SK-N-SH (cell line): ENCODE results near the gene HDHD2. TPM values are rescaled to one million over a fixed set of nuclear protein-coding genes. Genes with fewer than 3 reads are reported as not detected.

Experiments used
- CTCF ChIA-PET: fragments of 300-600, 350-600 bp; formaldehyde crosslinking; extraction: SDS; loops from one replicate; lab custom pipeline; 2021; lab: Yijun Ruan, JAX
- POLR2A ChIA-PET: fragments of 350-600 bp; sonication (Branson Sonifier 250); formaldehyde crosslinking; extraction: SDS; loops from one replicate; lab custom pipeline; 2020; ENCODE audit warnings: antibody characterized with exemption, inconsistent platforms; lab: Yijun Ruan, JAX
- DNase-seq: peaks from one replicate; pipeline ENCODE4 v3.0.0; 2012
- H2AFZ ChIP-seq: fragments of 200-600 bp; sonication (generic); 2 replicates; pipeline ENCODE4 v1.8.1; 2016; ENCODE audit warnings: antibody characterized with exemption, mild to moderate bottlenecking, low read depth
- H3F3A ChIP-seq: fragments of 200-600 bp; sonication (generic); replicated peaks from 2 replicates; pipeline ENCODE3; 2016; ENCODE audit warnings: antibody characterized with exemption, mild to moderate bottlenecking; ENCODE audit not compliant: insufficient read depth
- H3K27ac ChIP-seq, 2 experiments: fragments of 200-500 bp in 1 of 2; fragments of 200-600 bp in 1 of 2; sonication (Bioruptor generic) in 1 of 2; sonication (generic), shearing (Covaris generic) in 1 of 2; 2 replicates each; pipeline versions ENCODE4 v1.5.1 to v1.6.1; 2014 to 2016; ENCODE audit warnings: low read depth in 2 of 2, inconsistent platforms in 1 of 2, low read length in 1 of 2, mild to moderate bottlenecking in 1 of 2, mixed read lengths in 1 of 2
- H3K27me3 ChIP-seq: fragments of 200-600 bp; sonication (generic), shearing (Covaris generic); 2 replicates; pipeline ENCODE4 v1.6.1; 2016; ENCODE audit warnings: mixed run types; ENCODE audit not compliant: insufficient read depth
- H3K36me3 ChIP-seq, 2 experiments: fragments of 200-500 bp in 1 of 2; fragments of 200-600 bp in 1 of 2; sonication (Bioruptor generic) in 1 of 2; sonication (generic) in 1 of 2; replicated peaks in 1 of 2; 2 replicates each; pipeline versions ENCODE3 to v1.5.1; 2014 to 2016; ENCODE audit warnings: low read length in 1 of 2, mild to moderate bottlenecking in 1 of 2; ENCODE audit not compliant: insufficient read depth in 2 of 2, control insufficient read depth in 1 of 2
- H3K4me1 ChIP-seq, 2 experiments: fragments of 200-500 bp in 1 of 2; fragments of 200-600 bp in 1 of 2; sonication (Bioruptor generic) in 1 of 2; sonication (generic), shearing (Covaris generic) in 1 of 2; 2 replicates each; pipeline versions ENCODE4 v1.5.1 to v1.6.1; 2014 to 2016; ENCODE audit warnings: low read depth in 1 of 2, low read length in 1 of 2, mixed run types in 1 of 2; ENCODE audit not compliant: insufficient read depth in 2 of 2, control insufficient read depth in 1 of 2
- H3K4me2 ChIP-seq: fragments of 200-600 bp; sonication (generic), shearing (Covaris generic); 2 replicates; pipeline ENCODE4 v1.6.1; 2017; ENCODE audit warnings: mixed run types
- H3K4me3 ChIP-seq, 2 experiments: fragments of 200-500 bp in 1 of 2; fragments of 200-600 bp in 1 of 2; sonication (Bioruptor generic) in 1 of 2; sonication (generic), shearing (Covaris generic) in 1 of 2; 2 replicates each; pipeline versions ENCODE4 v1.5.1 to v1.8.1; 2014 to 2016; ENCODE audit warnings: low read depth in 2 of 2, inconsistent platforms in 1 of 2, low read length in 1 of 2, mild to moderate bottlenecking in 1 of 2, mixed read lengths in 1 of 2, moderate library complexity in 1 of 2
- H3K79me2 ChIP-seq: fragments of 200-600 bp; sonication (generic); 2 replicates; pipeline ENCODE4 v1.8.1; 2017; ENCODE audit warnings: mild to moderate bottlenecking; ENCODE audit not compliant: insufficient read depth
- H3K9ac ChIP-seq: fragments of 200-600 bp; sonication (generic); 2 replicates; pipeline ENCODE4 v1.6.1; 2017; ENCODE audit warnings: mixed run types
- H3K9me2 ChIP-seq: fragments of 200-600 bp; sonication (generic); 2 replicates; pipeline ENCODE4 v1.6.1; 2017; ENCODE audit warnings: mixed run types
- H3K9me3 ChIP-seq: fragments of 200-600 bp; sonication (generic); 2 replicates; pipeline ENCODE4 v1.6.1; 2017; ENCODE audit warnings: mixed run types, mild to moderate bottlenecking, moderate library complexity
- H4K20me1 ChIP-seq: fragments of 200-600 bp; sonication (generic); 2 replicates; pipeline ENCODE4 v1.6.1; 2017; ENCODE audit warnings: mild to moderate bottlenecking, mixed run types; ENCODE audit not compliant: insufficient read depth
- ELF1 ChIP-seq: IDR thresholded peaks from 2 replicates; pipeline ENCODE4 v1.4.0; 2012
- EP300 ChIP-seq, 2 experiments: IDR thresholded peaks; 2 replicates each; pipeline versions ENCODE4 v1.4.0 to v1.6.1; 2012; ENCODE audit warnings: borderline replicate concordance in 1 of 2, low read depth in 1 of 2, low read length in 1 of 2
- FOSL2 ChIP-seq: IDR thresholded peaks from 2 replicates; pipeline ENCODE4 v1.4.0; 2012; ENCODE audit warnings: low read depth, mild to moderate bottlenecking, moderate library complexity, borderline replicate concordance
- GATA2 ChIP-seq: sonication (generic); formaldehyde crosslinking; IDR thresholded peaks from 2 replicates; pipeline ENCODE4 v1.5.0; 2020; ENCODE audit warnings: mild to moderate bottlenecking, missing genetic modification reagents
- JUND ChIP-seq: IDR thresholded peaks from 2 replicates; pipeline ENCODE4 v1.4.0; 2012
- MAX ChIP-seq: IDR thresholded peaks from 2 replicates; pipeline ENCODE4 v1.4.0; 2012; ENCODE audit warnings: low read depth
- MEF2A ChIP-seq: IDR thresholded peaks from 2 replicates; pipeline ENCODE4 v1.4.0; 2012; ENCODE audit warnings: low read depth, borderline replicate concordance
- NFIC ChIP-seq: IDR thresholded peaks from 2 replicates; pipeline ENCODE4 v1.4.0; 2012; ENCODE audit warnings: borderline replicate concordance
- NRF1 ChIP-seq: IDR thresholded peaks from 2 replicates; pipeline ENCODE4 v1.6.1; 2012; ENCODE audit warnings: low read depth, mild to moderate bottlenecking, low read length
- POLR2AphosphoS5 ChIP-seq: IDR thresholded peaks from 2 replicates; pipeline ENCODE4 v1.6.1; 2012; ENCODE audit warnings: low read depth, low read length
- RAD21 ChIP-seq: IDR thresholded peaks from 2 replicates; pipeline ENCODE4 v1.6.1; 2012; ENCODE audit warnings: mild to moderate bottlenecking, low read length
- REST ChIP-seq: IDR thresholded peaks from 2 replicates; pipeline ENCODE4 v1.6.1; 2012; ENCODE audit warnings: mild to moderate bottlenecking, low read depth, low read length, moderate library complexity
- RFX5 ChIP-seq: IDR thresholded peaks from 2 replicates; pipeline ENCODE4 v1.6.1; 2012; ENCODE audit warnings: mild to moderate bottlenecking, improper control_type of control experiment, low read length
- RXRA ChIP-seq: IDR thresholded peaks from 2 replicates; pipeline ENCODE4 v1.4.0; 2012; ENCODE audit warnings: low read depth, mild to moderate bottlenecking, borderline replicate concordance
- SIN3A ChIP-seq: IDR thresholded peaks from 2 replicates; pipeline ENCODE4 v1.6.1; 2012; ENCODE audit warnings: low read depth, mild to moderate bottlenecking, low read length, moderate library complexity, borderline replicate concordance
- TCF12 ChIP-seq: IDR thresholded peaks from 2 replicates; pipeline ENCODE4 v1.4.0; 2012
- YY1 ChIP-seq: IDR thresholded peaks from 2 replicates; pipeline ENCODE4 v1.4.0; 2012; ENCODE audit warnings: low read depth, mild to moderate bottlenecking
- polyA plus RNA-seq, 3 experiments: library from polyadenylated mRNA; depleted of rRNA; stranded (reverse); fragments of >200 nt; gene quantifications; 2 replicates each; pipeline ENCODE4 v1.2.3, GENCODE V29; 2012
- TF ChIP-seq, protein P1 (sequence below): fragments of 150-350 bp; IDR thresholded peaks from 2 replicates; pipeline ENCODE4 v1.6.1; 2017; ENCODE audit warnings: antibody characterized with exemption, low read length, low read depth, borderline replicate concordance
- TF ChIP-seq, protein P2 (sequence below): fragments of 200-600 bp; sonication (generic); IDR thresholded peaks from 2 replicates; pipeline ENCODE4 v1.6.1; 2017; ENCODE audit warnings: antibody characterized with exemption, mild to moderate bottlenecking, moderate library complexity

HDHD2 gene
- polyA plus RNA-seq, 1 of the 3 experiments (the other 2 are of a cell fraction), result 10.6 TPM

- peak overlapping the region; percentile 86; the same call in 1 of the 2 replicates for H3K9ac ChIP-seq
- no peaks in the 10 kb centered on the region for H3K9me2 ChIP-seq
- ChIA-PET CTCF (interaction anchor here (0.6 to 2.3 kb wide), 3 partner anchors 53 to 603 kb away, joined by 3 to 15 read pairs (median 4); no protein-coding TSS in a partner anchor), POLR2A (interaction anchor here (1.2 to 2.3 kb wide), 3 partner anchors 17 to 87 kb away, joined by 3 to 10 read pairs (median 4); no protein-coding TSS in a partner anchor)
- peak; percentile 21 for DNase-seq
- H3K4me3 ChIP-seq, result peak overlapping the region; percentile 85 to 93
- no peak overlapping the region for H2AFZ ChIP-seq
- no peaks in the 10 kb centered on the region for H4K20me1 ChIP-seq
- H3F3A ChIP-seq, result peaks cover 7% of the 10 kb centered on the region
- H3K27ac ChIP-seq, result peak overlapping the region; percentile 91 to 98
- H3K27me3 ChIP-seq, result no peaks in the 10 kb centered on the region
- H3K4me1 ChIP-seq, result peaks cover 0 to 18% of the 10 kb centered on the region in 2 experiments; a peak in 2 of 4 replicates
- H3K9me3 ChIP-seq, result no peaks in the 10 kb centered on the region
- peak overlapping the region; percentile 96 for H3K4me2 ChIP-seq
- H3K79me2 ChIP-seq, result peaks cover 38% of the 10 kb centered on the region
- TF ChIP-seq, protein P1, sequence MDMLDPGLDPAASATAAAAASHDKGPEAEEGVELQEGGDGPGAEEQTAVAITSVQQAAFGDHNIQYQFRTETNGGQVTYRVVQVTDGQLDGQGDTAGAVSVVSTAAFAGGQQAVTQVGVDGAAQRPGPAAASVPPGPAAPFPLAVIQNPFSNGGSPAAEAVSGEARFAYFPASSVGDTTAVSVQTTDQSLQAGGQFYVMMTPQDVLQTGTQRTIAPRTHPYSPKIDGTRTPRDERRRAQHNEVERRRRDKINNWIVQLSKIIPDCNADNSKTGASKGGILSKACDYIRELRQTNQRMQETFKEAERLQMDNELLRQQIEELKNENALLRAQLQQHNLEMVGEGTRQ, result no peak
- no peak for TF ChIP-seq JUND
- no peak for TF ChIP-seq EP300 (IDR thresholded peaks at IDR 0.05; ENCODE audit: borderline replicate concordance in 1 of 2, low read depth in 1 of 2, low read length in 1 of 2)
- TF ChIP-seq MAX, result no peak
- no peak for TF ChIP-seq MEF2A
- no peak for TF ChIP-seq POLR2AphosphoS5
- TF ChIP-seq FOSL2, result no peak
- TF ChIP-seq TCF12, result no peak
- TF ChIP-seq NFIC, result no peak
- no peak for TF ChIP-seq RXRA
- TF ChIP-seq, protein P2, sequence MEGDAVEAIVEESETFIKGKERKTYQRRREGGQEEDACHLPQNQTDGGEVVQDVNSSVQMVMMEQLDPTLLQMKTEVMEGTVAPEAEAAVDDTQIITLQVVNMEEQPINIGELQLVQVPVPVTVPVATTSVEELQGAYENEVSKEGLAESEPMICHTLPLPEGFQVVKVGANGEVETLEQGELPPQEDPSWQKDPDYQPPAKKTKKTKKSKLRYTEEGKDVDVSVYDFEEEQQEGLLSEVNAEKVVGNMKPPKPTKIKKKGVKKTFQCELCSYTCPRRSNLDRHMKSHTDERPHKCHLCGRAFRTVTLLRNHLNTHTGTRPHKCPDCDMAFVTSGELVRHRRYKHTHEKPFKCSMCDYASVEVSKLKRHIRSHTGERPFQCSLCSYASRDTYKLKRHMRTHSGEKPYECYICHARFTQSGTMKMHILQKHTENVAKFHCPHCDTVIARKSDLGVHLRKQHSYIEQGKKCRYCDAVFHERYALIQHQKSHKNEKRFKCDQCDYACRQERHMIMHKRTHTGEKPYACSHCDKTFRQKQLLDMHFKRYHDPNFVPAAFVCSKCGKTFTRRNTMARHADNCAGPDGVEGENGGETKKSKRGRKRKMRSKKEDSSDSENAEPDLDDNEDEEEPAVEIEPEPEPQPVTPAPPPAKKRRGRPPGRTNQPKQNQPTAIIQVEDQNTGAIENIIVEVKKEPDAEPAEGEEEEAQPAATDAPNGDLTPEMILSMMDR, result no peak
- TF ChIP-seq REST, result no peak
- no peak for TF ChIP-seq SIN3A
- no peak for TF ChIP-seq NRF1
- TF ChIP-seq YY1, result no peak
- no peak for TF ChIP-seq RAD21
- no peak for TF ChIP-seq GATA2
- no peak for TF ChIP-seq RFX5
- no peak for TF ChIP-seq ELF1
- peaks cover 31 to 34% of the 10 kb centered on the region in 2 experiments for H3K36me3 ChIP-seq
Measured at GRCh38 chr18:47151439-47151838, 1.1 kb upstream of the HDHD2 start.
